AG08396 (cell line): ENCODE data around the gene FIS1.
"Not testable (repeated sequence)": the region's sequence is repeated elsewhere in the genome, so short reads cannot be mapped to it uniquely, and the experiment has no call there.

ENCODE experiments used
- DNase-seq: peaks from one replicate; pipeline ENCODE4 v3.0.0; 2012; ENCODE audit warnings: low spot score, mixed read lengths

Gene FIS1

DNA sequence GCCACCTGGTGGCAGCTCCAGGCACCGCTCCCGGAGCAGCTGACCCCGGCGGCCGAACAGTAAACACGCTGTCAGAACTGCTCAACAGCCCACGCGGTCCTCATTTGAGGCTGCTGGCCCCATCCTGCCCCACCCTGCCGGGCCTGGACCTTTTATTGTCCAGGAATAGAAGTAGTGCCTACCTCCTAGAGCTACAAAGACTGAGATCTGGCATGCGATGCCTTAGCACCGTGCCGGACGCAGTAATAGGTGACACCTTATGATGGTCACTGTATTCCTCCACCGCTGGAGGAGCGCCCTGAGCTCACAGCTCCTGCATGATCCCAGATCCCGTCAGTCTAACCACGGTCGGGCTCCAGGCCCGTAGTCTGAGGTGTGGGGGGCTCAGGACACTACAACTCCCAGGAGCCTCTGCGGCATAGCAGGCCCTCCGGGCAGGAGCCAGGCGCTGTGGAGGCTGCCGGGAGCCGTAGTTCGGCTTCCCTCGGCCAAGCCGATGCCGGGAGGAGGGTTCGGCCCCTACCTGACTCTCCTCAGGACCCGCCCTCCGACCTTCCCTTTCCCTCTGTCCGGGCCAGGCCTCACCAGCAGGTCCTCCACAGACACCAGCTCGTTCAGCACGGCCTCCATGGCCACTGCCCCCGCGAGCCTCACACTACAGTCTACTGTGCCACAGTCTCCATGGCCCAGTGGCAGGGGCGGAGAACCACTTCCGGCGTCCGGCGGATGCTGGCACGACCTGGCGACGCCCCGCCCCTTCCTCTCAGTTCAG lies at the start of gene FIS1:
TSS of gene FIS1 (minus strand) at position 707 of the 772 bp plus-strand sequence. CDS start at position 630, 77 bp downstream.
- DNase-seq, result peak; percentile 94

DNA sequence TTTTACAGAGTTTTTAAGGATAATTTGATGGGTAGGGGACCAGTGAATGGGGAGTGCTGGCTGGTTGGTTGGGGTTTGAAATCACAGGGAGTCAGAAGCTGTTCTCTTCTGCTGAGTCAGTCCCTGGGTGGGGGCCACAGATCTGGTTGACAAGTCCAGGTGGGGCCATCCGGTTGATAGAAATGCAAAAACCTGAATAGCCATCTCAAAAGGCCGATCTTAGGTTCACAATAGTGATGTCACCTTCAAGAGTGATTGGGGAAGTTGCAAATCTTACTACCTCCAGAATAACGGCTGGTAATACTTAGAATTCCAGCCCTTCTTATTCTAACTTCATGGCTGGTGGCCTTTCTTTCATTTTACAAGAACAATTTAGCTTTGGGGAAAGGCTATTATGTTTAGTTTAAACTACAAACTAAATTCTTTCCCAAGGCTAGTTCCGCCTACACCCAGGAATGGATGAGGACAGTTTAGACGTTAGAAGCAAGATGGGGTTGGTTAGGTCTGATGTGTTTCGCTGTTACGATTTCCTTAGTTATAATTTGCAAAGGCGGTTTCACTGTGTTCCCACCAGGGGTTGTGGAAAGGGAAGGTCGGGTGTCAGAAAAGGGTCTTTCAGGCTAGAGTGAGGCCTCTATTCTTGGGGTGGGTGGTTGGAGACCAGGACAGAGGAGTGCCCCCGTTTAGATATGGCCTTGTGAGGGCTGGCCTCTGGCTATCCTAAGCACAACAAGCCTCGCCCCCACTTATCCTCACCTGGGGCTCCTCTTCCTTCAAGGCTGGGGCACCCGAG lies 49.4 kb upstream of the FIS1 start:
- DNase-seq, result no peak

DNA sequence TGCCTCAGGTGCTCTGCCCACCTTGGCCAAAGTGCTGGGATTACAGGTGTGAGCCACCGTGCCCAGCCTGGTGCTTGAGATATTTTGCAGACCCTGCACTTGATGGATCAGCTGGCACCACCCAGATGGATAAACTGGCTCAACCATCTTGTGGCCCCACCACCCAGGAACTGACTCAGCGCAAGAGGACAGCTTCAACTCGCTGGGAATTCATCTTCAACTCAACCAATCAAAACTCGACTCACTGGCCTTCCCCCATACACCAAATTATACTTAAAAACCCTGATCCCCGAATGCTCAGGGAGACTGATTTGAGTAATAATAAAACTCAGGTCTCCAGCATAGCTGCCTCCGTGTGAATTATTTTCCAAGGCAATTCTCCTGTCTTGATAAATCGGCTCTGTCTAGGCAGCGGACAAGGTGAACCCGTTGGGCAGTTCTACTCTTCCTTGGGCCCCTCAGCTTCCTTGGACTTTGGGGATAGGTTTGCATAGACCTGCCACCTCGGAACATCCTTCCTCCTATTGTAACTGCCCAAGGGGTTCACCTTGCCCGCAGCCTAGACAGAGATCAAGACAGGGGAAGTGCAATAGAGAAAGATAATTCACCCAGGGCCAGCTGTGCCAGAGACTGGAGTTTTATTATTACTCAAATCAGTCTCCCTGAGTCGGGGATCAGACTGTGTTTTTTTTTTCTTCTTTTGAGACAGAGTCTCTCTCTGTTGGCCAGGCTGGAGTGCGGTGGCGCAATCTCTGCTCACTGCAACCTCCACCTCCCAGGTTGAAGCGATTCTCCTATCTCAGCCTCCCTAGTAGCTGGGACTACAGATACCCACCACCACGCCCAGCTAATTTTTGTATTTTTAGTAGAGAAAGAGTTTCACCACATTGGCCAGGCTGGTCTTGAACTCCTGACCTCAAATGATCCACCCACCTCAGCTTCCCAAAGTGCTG lies 48.5 kb upstream of the FIS1 start:
- DNase-seq, result not testable (repeated sequence)

DNA sequence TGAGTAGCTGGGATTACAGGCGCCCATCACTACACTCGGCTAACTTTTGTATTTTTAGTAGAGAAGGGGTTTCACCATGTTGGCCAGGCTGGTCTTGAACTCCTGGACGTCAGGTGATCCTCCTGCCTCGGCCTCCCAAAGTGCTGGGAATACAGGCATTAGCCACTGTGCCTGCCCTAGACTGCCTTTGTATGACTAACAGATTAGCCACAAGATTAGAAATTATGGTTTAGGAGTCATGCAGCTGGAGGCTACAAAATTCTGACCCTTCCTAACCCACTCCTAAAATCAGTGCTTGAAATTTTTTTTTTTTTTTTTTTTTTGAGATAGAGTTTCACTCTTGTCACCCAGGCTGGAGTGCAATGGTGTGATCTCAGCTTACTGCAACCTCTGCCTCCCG lies 47.7 kb upstream of the FIS1 start:
- DNase-seq, result not testable (repeated sequence)

DNA sequence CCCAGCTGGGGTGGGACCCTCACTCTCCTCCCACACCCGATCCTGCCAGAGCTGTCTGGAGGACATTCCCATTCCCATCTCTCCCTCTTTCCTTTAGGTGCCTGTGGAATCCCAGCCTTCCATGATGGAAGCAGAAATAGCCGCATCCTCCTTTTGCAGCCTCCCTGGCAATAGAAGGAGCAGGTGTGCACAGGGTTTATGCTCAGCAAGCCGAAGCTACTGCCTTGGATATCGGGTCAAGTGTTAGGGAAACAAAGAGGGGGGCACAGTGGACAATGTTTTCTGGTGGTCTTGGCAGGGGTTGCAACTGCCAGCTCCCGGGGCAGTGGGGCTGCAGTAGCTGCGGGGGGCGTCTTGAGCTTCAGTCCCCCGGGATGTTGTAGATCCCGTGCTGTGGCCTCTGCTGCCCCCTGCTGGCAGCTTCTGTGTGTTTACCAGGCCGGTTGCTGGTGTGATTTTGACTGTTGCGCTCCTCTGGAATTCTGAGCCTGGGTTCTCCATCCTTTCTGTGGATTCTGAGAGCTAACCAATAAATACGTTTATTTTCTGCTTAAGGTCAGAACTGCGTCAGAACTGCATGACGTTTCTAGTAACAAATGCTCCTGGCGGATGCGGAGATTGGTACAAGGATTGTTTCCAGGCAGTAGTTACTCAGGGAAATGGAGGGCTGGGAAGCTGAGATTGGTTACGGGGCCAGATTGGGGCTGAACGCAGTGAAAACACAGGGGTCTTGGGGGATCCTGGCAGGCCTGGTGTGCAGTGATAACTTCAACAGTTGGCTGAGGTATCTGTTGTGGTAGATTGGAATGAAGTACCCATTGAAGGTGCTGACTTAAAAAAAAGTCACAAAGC lies 45.5 kb upstream of the FIS1 start:
- not testable (repeated sequence) for DNase-seq

DNA sequence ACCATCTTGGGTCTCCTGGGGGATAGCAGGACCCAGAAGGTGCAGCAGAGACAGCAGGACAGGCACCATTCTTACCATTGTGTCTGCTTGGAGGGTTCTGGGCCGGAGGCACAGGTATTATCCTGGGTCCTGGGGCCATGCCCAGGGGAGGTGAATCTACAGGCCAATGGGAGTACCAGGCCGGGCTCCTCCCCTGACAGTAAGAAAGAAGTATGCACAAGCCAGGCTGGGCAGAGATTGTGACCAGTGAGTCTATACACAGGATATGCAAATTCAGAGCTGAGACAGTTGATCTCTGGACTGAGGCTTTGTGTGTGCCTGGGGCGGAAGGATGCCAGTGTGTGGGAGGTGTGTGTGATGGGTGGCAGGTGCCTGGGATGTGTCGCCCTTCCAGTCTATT lies 44.8 kb upstream of the FIS1 start:
- DNase-seq, result not testable (repeated sequence)

DNA sequence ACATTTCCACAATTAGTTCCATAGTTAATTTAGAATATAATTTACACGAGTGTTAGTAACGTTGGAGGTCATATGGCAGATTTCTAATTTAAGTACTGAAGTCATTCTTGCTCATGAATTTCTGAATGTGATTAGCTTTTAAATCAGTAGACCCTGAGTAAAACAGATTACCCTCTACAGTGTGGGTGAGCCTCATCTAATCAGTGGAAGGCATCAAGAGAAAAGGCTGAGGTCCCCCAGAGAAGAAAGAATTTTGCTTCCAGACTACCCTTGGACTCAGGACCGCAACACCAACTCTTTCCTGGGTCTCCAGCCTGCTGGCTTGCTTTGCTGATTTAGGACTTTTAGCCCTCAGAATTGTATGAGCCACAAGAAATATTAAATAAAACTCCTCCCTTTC lies 43.6 kb upstream of the FIS1 start:
- no peak for DNase-seq

DNA sequence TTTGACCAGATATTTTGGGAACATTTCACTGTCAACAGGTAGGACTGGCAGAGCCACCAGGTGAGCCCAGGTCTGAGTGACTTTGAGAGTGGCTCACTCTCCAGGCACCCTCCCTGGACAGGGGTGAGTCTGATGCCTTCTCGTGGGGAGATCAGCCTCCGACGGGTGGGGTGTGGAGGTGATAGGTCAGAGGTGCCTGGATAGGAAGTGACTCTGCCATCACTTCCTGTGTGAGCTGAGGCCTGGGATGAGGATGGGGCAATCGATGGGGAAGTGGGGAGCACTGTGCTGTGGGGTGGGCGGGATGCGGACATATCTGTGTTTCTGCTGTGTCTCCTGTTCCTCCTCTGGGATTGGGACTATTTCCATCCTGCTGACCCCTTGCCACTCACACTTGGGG lies 42.2 kb upstream of the FIS1 start:
- no peak for DNase-seq

DNA sequence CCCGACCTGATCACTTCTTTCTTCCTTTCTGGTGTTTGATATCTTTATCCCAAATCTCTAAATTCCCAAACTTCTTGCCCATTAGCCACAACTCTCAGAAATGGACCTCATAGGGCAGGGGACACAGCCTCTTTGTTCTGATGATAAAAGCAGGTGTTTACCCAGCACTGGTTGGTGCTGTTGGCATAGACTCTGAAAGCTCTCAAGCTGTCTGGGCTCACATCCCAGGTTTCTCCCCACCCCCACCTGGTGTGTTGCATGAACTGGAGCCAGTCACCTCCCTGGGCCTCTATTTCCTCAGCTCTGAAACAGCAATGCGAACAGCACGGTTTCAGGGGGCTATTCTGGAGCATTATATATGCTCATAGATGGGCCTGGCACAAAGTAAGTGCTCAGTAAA lies 41.0 kb upstream of the FIS1 start:
- DNase-seq, result not testable (repeated sequence)

DNA sequence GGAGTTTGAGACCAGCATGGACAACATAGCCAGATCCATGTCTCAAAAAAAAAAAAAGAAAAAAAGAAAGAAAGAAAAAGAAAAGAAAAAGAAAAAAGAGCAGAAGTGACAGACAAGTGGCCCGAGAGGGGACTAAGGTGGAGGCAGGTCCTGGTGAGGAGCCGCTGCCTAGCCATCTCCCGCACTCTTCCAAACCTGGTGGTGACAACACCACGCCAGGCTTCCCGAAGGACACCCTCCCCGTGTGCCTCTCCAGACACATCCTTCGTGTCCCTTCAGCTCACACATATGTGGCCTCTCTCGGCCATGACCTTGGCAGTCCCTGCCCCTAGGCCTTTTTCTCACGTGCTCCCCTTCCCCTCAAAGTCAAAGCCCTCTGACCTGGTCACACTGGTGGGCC lies 40.3 kb upstream of the FIS1 start:
- no peak for DNase-seq

DNA sequence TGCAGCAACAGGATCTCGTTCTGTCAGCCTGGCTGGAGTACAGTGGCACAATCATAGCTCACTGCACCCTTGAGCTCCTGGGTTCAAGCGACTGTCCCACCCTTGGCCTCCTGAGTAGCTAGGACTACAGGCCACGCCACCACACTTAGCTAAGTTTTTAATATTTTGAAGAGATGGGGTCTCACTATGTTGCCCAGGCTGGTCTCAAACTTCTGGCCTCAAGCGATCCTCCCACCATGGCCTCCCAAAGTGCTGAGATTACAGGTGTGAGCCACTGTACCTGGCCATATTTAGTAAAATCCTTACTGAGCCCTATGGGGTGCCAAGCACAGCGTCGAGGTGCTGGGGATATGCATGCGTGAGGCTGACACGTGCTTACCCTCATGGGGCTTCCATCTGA lies 36.0 kb upstream of the FIS1 start:
- DNase-seq, result not testable (repeated sequence)

DNA sequence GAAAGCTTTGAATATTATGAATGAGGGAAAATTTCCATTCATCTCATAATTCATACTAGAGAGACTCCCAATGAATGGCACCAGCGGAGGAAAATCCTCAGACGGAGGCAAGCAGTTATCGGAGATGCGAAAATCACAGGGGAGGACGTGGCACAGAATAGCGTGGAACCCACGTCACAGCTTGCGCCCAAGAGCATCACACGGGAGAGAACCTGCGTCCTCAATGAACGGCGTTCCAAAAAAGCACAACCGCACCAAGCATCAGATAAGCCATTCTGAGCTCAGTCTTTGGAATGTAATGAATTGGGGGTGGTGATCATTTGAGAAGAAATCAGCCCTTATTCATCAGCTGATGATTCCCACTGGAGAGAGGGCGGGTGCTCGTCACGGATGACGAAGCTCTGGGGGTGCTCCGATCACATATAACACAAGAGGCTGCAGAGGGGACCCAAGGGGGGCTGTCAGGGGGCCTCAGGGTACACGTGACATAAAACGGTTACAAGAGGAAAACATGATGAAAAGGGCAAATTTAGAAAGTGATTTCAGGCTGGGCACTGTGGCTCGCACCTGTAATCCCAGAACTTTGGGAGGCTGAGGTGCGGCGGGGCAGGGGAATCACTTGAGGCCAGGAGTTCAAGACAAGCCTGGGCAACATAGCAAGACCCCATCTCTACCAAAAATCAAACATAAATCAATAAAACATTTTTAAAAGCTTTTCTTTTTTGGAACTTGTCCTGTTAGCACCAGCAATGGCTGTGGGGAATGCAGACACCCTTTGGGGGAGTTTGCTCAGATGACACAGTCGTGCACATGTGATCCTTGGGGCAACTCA lies 33.8 kb upstream of the FIS1 start:
- DNase-seq, result no peak

DNA sequence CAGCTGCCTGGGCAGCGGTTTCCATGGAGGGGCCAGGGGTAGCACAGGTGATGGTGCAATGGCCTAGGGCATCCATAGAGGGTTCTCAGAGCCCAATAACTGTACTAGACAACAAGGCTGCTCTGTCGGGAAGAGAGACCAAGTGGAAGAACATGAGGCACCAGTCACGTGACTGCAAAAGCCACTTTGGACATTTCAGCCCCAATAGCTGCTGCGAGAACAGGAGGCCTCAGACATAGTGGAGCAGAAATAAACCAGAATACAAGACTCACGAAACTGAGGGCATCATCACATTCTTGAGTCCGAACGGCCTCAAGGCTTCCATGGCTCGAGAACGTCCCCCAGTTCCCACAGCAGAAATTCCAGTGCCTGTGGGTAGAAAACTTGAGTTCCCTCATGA lies 32.3 kb upstream of the FIS1 start:
- DNase-seq, result no peak

DNA sequence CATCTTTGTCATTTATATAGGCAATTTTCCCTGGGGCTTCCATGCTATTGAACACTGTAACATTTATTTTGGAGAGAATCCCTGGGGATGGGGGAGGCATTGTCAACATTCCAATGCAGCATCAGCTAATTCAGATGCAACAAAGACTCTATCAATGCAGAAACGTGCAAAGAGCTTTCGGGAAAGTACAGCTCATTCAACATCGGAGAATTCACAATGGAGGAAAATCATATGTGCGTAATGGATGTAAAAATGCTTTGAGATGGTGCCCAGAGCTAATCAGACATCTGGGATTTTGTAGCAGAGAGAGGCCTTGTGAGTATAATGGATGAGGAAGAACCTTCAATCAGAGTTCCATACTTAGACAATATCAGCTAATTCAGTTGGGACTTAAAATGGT lies 28.3 kb upstream of the FIS1 start:
- no peak for DNase-seq

DNA sequence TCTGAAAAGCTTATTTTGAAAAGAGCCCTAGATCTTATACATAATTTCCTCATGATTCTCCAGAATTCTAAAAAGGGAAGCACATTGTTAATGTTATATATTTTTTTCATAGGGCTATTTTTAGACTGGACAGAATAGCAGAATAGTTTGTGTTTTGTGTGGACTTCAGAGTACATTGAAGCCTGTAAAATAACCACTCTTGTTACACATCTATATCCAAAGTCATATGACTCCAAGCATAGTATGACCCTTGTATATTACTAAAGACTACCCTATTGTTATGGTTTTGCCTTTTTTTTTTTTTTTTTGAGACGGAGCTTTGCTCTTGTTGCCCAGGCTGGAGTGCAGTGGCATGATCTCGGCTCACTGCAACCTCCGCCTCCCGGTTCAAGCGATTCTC lies 26.1 kb upstream of the FIS1 start:
- no peak for DNase-seq

DNA sequence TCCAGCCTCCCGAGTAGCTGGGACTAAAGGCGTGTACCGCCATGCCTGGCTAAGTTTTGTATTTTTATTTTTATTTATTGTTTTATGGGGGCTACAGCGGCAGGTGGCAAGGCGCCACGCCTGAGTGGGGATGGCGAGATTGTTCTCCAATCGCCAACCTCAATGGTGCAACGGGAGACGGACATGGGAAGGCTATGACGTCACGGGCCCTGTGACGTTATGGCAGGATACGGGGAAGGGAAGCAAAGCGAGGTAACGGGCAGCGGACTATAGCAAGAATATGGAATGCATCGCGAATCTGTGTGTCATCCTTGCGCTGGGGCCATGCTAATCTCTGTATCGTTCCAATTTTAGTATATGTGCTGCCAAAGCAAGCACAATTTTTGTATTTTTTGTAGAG lies 24.8 kb upstream of the FIS1 start:
- no peak for DNase-seq

DNA sequence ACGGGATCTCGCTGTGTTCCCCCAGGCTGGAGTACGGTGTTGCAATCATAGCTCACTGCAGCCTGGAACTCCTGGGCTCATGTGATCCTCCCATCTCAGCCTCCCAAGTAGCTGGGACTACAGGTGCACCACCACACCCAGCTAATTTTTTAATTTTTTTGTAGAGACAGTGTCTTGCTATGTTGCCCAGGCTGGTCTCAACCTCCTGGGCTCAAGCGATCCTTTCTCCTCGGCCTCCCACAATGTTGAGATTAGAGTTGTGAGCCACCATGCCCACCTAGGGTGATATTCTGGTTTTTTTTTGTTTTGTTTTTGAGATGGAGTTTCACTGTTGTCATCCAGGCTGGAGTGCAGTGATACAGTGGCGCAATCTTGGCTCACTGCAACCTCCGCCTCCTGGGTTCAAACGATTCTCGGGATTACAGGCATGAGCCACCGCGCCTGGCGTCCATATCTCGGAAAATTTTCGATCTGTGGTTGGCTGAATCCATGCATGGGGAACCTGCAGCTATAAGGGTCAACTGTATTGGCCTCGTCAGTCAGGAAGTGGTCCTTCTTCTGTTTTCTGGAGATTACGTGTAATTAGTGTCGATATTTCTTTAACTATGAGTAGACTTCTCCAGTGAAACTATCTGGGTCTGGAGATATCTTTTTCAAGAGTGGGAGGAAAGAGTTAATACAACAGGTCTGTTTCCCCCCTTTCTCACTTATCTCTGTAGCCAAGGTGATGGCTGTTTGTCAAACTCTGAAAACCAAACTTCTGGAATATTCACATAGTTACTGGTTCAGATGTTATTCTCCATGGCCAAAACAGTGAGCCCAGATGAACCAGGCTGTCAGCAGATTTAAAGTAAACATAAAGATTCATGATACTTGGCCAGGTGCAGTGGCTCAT lies 21.0 kb upstream of the FIS1 start:
- no peak for DNase-seq

DNA sequence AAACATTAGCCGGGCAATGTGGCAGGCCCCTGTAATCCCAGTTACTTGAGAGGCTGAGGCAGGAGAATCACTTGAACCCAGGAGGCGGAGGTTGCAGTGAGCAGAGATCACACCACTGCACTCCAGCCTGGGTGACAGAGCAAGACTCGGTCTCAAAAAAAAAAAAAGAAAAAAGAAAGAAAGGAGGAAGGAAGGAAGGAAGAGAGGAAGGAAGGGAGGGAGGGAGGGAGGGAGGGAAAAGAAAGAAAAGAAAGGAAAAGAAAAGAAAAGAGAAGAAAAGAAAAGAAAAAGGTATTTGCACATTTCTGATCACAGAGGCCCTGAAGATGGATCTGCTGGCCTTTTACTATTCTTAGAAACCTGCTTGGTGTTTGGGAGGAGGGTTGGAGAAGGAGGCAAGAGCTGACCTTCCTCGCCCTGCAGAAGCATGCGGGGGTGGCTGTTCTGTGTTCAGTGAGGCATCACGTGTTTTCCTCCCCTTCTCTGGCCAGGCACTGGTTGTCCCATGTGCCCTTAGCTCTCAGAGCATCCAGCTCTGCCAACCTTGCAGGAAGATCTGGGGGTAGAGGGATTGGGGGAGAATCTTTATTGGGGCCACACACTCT lies 19.3 kb upstream of the FIS1 start:
- DNase-seq, result not testable (repeated sequence)

DNA sequence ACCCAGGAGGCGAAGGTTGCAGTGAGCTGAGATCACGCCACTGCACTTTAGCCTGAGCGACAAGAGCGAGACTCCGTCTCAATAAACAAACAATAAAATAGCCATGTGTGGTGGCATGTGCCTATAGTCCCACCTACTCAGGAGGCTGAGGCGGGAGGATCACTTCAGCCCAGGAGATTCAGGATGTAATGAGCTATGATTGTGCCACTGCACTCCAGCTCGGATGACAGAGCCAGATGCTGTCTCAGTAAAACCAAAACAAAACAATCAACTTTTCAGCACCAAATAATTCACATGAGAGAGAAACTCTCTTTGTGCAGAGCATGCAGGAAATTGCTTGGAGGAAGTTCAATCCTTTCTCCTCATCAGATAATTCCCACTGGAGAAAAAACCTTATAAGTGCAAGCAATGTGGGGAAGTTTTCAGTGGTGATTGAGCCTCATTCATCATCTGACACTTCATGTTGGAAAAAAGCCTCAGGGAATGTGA lies 13.4 kb upstream of the FIS1 start:
- no peak for DNase-seq
